Rectal smooth muscle tissue (tissue), 1 donor: Measurements from ENCODE around the gene TAF5L.

Experiments used
- H3K27ac ChIP-seq: one replicate; pipeline ENCODE4 v1.7.0; 2013; ENCODE audit warnings: low read depth, low read length, inconsistent platforms
- H3K27me3 ChIP-seq: one replicate; pipeline ENCODE4 v1.7.0; 2013; ENCODE audit warnings: low read length; ENCODE audit not compliant: control insufficient read depth, insufficient read depth
- H3K36me3 ChIP-seq: one replicate; pipeline ENCODE4 v1.7.0; 2013; ENCODE audit warnings: low read length; ENCODE audit not compliant: control insufficient read depth, insufficient read depth
- H3K4me1 ChIP-seq: one replicate; pipeline ENCODE4 v1.7.0; 2013; ENCODE audit warnings: low read length; ENCODE audit not compliant: control insufficient read depth, insufficient read depth
- H3K4me3 ChIP-seq: one replicate; pipeline ENCODE4 v1.7.0; 2013; ENCODE audit warnings: low read length
- H3K9ac ChIP-seq: one replicate; pipeline ENCODE4 v1.7.0; 2013; ENCODE audit warnings: low read length

TAF5L gene

GRCh38 chr1:229625915-229626831, at the start of gene TAF5L, which contains the start of gene URB2:
Gene TAF5L, minus strand, starts transcription at chr1:229626122. Its CDS starts 11,640 bp downstream, at chr1:229614482.
Gene URB2, plus strand, starts transcription at chr1:229626247. Its CDS starts 1,387 bp downstream, at chr1:229627634.
- Histone ChIP-seq H3K27ac (peak within 1 kb of the TSS; percentile 82), H3K36me3 (no peaks in the 10 kb centered on the region), H3K9ac (peak within 1 kb of the TSS; percentile 54), H3K4me3 (peak within 1 kb of the TSS; percentile 90), H3K27me3 (no peaks in the 10 kb centered on the region), H3K4me1 (peaks cover 11% of the 10 kb centered on the region)

GRCh38 chr1:229675396-229675795, 49.5 kb upstream of the TAF5L start:
- Histone ChIP-seq H3K36me3 (no peaks in the 10 kb centered on the region), H3K4me3 (no peak overlapping the region), H3K27ac (no peak overlapping the region), H3K9ac (no peak overlapping the region), H3K4me1 (no peaks in the 10 kb centered on the region), H3K27me3 (no peaks in the 10 kb centered on the region)

- H3K27me3 ChIP-seq, result no peaks in the 10 kb centered on the region
- no peaks in the 10 kb centered on the region for H3K36me3 ChIP-seq
- no peaks in the 10 kb centered on the region for H3K4me1 ChIP-seq
- H3K27ac ChIP-seq, result no peak overlapping the region
- no peak overlapping the region for H3K4me3 ChIP-seq
- H3K9ac ChIP-seq, result no peak overlapping the region
Observed at GRCh38 chr1:229674042-229674441, 48.1 kb upstream of the TAF5L start.

GRCh38 chr1:229672246-229672645, 46.3 kb upstream of the TAF5L start:
- no peaks in the 10 kb centered on the region for H3K4me1 ChIP-seq
- no peaks in the 10 kb centered on the region for H3K27me3 ChIP-seq
- H3K36me3 ChIP-seq, result no peaks in the 10 kb centered on the region
- no peak overlapping the region for H3K9ac ChIP-seq
- no peak overlapping the region for H3K27ac ChIP-seq
- H3K4me3 ChIP-seq, result no peak overlapping the region

- Histone ChIP-seq H3K27ac (no peak overlapping the region), H3K9ac (no peak overlapping the region), H3K27me3 (no peaks in the 10 kb centered on the region), H3K4me3 (no peak overlapping the region), H3K36me3 (no peaks in the 10 kb centered on the region), H3K4me1 (no peaks in the 10 kb centered on the region)
Observed at GRCh38 chr1:229671310-229671709, 45.4 kb upstream of the TAF5L start.

- no peak overlapping the region for H3K27ac ChIP-seq
- no peaks in the 10 kb centered on the region for H3K4me1 ChIP-seq
- no peaks in the 10 kb centered on the region for H3K36me3 ChIP-seq
- no peaks in the 10 kb centered on the region for H3K27me3 ChIP-seq
- no peak overlapping the region for H3K4me3 ChIP-seq
- H3K9ac ChIP-seq, result no peak overlapping the region
Observed at GRCh38 chr1:229669333-229669732, 43.4 kb upstream of the TAF5L start.

- Histone ChIP-seq H3K4me3 (no peak overlapping the region), H3K27ac (no peak overlapping the region), H3K9ac (no peak overlapping the region), H3K36me3 (no peaks in the 10 kb centered on the region), H3K4me1 (no peaks in the 10 kb centered on the region), H3K27me3 (no peaks in the 10 kb centered on the region)
Observed at GRCh38 chr1:229666585-229666984, 40.7 kb upstream of the TAF5L start.

GRCh38 chr1:229665912-229666558, 40.1 kb upstream of the TAF5L start:
- no peaks in the 10 kb centered on the region for H3K4me1 ChIP-seq
- H3K27ac ChIP-seq, result no peak overlapping the region
- no peak overlapping the region for H3K9ac ChIP-seq
- no peaks in the 10 kb centered on the region for H3K27me3 ChIP-seq
- no peaks in the 10 kb centered on the region for H3K36me3 ChIP-seq
- no peak overlapping the region for H3K4me3 ChIP-seq

GRCh38 chr1:229664133-229664689, 38.3 kb upstream of the TAF5L start:
- no peaks in the 10 kb centered on the region for H3K4me1 ChIP-seq
- no peaks in the 10 kb centered on the region for H3K27me3 ChIP-seq
- H3K36me3 ChIP-seq, result peaks cover 4% of the 10 kb centered on the region
- H3K9ac ChIP-seq, result no peak overlapping the region
- no peak overlapping the region for H3K27ac ChIP-seq
- H3K4me3 ChIP-seq, result no peak overlapping the region

- Histone ChIP-seq H3K4me1 (no peaks in the 10 kb centered on the region), H3K9ac (no peak overlapping the region), H3K4me3 (no peak overlapping the region), H3K36me3 (peaks cover 6% of the 10 kb centered on the region), H3K27me3 (no peaks in the 10 kb centered on the region), H3K27ac (no peak overlapping the region)
Observed at GRCh38 chr1:229661897-229662296, 36.0 kb upstream of the TAF5L start.

- Histone ChIP-seq H3K27ac (no peak overlapping the region), H3K9ac (no peak overlapping the region), H3K4me3 (no peak overlapping the region), H3K27me3 (no peaks in the 10 kb centered on the region), H3K4me1 (no peaks in the 10 kb centered on the region), H3K36me3 (peaks cover 6% of the 10 kb centered on the region)
Observed at GRCh38 chr1:229661022-229661877, 35.3 kb upstream of the TAF5L start.
